Subcutaneous abdominal adipose tissue (tissue), 5 donors: Measurements from ENCODE around the gene FOXK1.

Experiments used
- H3K27ac ChIP-seq: one replicate; pipeline ENCODE4 v1.7.0; 2013; ENCODE audit warnings: low read depth, mild to moderate bottlenecking, inconsistent platforms, low read length, moderate library complexity
- H3K27me3 ChIP-seq, 5 donors: one replicate each; pipeline ENCODE4 v1.7.0; 2013; ENCODE audit warnings: low read length in 5 of 5, inconsistent platforms in 1 of 5; ENCODE audit not compliant: control insufficient read depth in 5 of 5, insufficient read depth in 4 of 5
- H3K36me3 ChIP-seq, 5 donors: one replicate each; pipeline ENCODE4 v1.7.0; 2013; ENCODE audit warnings: low read length in 5 of 5; ENCODE audit not compliant: control insufficient read depth in 5 of 5, insufficient read depth in 5 of 5
- H3K4me1 ChIP-seq, 5 donors: one replicate each; pipeline ENCODE4 v1.7.0; 2013; ENCODE audit warnings: low read length in 5 of 5, mild to moderate bottlenecking in 3 of 5, moderate library complexity in 1 of 5; ENCODE audit not compliant: control insufficient read depth in 5 of 5, insufficient read depth in 5 of 5
- H3K4me3 ChIP-seq, 5 donors: one replicate each; pipeline ENCODE4 v1.7.0; 2013; ENCODE audit warnings: low read length in 5 of 5, low read depth in 1 of 5
- H3K9ac ChIP-seq, 5 donors: one replicate each; pipeline ENCODE4 v1.7.0; 2013; ENCODE audit warnings: low read length in 5 of 5, mild to moderate bottlenecking in 4 of 5, moderate library complexity in 3 of 5
- H3K9me3 ChIP-seq, 5 donors: one replicate each; pipeline ENCODE4 v1.7.0; 2013; ENCODE audit warnings: low read length in 5 of 5; ENCODE audit not compliant: control insufficient read depth in 5 of 5
- donor health status: healthy.
- donor health status: healthy.
- donor health status: healthy.
- donor health status: healthy.
- donor health status: healthy.

Gene FOXK1

DNA sequence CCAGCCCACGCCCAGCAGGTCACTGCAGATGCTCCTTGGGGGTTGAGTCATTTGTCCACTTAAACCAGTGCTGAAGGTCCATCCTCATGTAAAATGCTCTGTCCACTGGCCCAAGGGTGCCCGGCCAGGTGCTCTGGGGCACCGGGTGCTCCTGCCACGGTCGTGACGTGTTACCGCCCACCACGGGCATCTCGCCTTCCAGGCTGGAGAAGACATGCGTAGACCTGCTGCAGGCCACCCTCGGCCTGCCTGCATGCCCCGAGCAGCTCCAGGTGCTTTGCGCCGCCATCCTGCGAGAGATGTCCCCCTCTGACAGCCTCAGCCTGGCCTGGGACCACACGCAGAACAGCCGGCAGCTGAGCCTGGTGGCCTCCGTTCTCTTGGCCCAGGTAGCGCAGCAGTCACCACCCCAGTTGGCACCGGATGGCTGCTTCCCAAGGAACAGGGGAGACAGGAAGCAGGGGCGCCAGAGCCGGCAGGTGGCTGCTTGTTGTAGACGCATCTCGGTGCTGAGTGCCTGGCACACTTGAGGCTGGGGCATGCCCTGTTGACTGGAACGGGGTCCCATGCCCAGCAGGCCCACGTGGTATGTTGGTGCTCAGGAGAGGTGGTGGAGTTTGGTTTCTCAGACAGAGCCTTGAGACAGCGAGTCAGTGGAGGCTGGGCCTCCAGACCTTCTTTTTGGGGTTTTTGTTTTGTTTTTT is 99.4 kb downstream of the FOXK1 start:
- H3K36me3 ChIP-seq, result peaks cover 0 to 61% (median 59%) of the 10 kb centered on the region in 5 donors

DNA sequence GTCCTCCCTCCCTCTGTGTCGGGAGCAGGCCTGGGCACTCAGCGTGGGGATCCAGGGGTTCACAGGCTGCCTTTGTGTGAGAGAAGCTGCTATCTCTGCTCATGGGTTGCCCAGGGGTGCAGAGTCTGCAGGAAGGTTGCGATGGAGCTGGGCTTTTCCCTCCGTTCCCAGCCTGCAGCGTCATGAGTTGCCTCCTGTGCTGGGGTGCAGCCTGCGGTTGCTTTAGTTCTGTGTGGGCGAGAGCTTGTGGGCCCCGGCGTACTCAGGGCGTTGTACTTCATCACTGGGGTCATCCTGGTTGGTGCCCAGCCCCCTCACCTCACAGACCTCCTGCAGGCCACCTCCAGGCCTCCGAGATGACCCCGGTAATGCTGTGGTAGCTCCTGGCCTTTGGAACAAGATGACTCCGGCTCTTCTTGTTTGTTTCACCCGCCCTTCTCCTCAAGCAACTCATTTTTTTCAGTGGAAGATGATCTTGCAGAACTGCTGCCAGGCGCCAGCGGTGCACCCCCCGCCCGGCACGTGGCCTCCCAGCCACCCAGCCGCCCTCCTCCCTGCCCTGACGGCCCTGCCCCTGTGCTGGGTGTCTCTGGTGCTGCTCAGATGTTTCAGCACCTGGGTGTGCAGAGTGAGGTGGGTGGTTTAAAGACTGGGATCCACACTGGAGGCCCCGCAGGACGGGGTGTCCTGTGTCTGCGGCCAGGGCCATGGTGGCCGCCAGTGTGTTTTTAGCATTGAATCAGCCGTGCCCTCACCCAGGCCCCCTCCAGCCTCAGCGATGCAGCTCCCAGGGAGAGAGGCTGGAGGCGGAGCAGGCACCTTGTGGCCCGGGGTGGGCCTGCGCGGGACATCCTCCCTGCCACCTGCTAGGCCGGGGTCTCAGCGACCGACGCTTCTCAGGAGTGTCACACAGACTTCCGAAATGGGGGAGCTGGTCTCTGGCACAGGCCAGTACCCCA is 100.5 kb downstream of the FOXK1 start:
- no peak overlapping the region for H3K9ac ChIP-seq
- no peak overlapping the region for H3K4me3 ChIP-seq
- H3K27ac ChIP-seq, result no peak overlapping the region
- H3K27me3 ChIP-seq, result no peaks in the 10 kb centered on the region
- H3K4me1 ChIP-seq, result peaks cover 0 to 4% (median 3%) of the 10 kb centered on the region in 5 donors
- no peaks in the 10 kb centered on the region for H3K9me3 ChIP-seq
- H3K36me3 ChIP-seq, result peaks cover 0 to 71% (median 70%) of the 10 kb centered on the region in 5 donors

More for the DNA sequence above, 99.4 kb downstream of the FOXK1 start:
- Histone ChIP-seq H3K27ac (no peak overlapping the region), H3K9me3 (no peaks in the 10 kb centered on the region), H3K27me3 (no peaks in the 10 kb centered on the region), H3K4me1 (peaks cover 0 to 14% (median 10%) of the 10 kb centered on the region in 5 donors), H3K4me3 (no peak overlapping the region), H3K9ac (no peak overlapping the region)

- Histone ChIP-seq H3K4me3 (no peak overlapping the region), H3K9ac (no peak overlapping the region), H3K4me1 (peaks cover 0 to under 1% (median 0%) of the 10 kb centered on the region in 5 donors), H3K36me3 (peaks cover 0 to 78% (median 76%) of the 10 kb centered on the region in 5 donors), H3K27me3 (no peaks in the 10 kb centered on the region), H3K27ac (no peak overlapping the region), H3K9me3 (no peaks in the 10 kb centered on the region)
Observed at GRCh38 chr7:4783292-4783652, 101.2 kb downstream of the FOXK1 start.

- Histone ChIP-seq H3K36me3 (peaks cover 0 to 84% (median 82%) of the 10 kb centered on the region in 5 donors), H3K27ac (no peak overlapping the region), H3K4me1 (no peaks in the 10 kb centered on the region), H3K9me3 (no peaks in the 10 kb centered on the region), H3K4me3 (no peak overlapping the region), H3K9ac (no peak overlapping the region), H3K27me3 (no peaks in the 10 kb centered on the region)
Observed at GRCh38 chr7:4783762-4784351, 101.8 kb downstream of the FOXK1 start.

- no peak overlapping the region for H3K9ac ChIP-seq
- H3K27ac ChIP-seq, result no peak overlapping the region
- no peaks in the 10 kb centered on the region for H3K9me3 ChIP-seq
- no peak overlapping the region for H3K4me3 ChIP-seq
- no peaks in the 10 kb centered on the region for H3K27me3 ChIP-seq
- H3K4me1 ChIP-seq, result peaks cover 0 to 4% (median 0%) of the 10 kb centered on the region in 5 donors
- H3K36me3 ChIP-seq, result peaks cover 0 to 93% (median 87%) of the 10 kb centered on the region in 5 donors
Observed at GRCh38 chr7:4784799-4785198, 102.7 kb downstream of the FOXK1 start.

DNA sequence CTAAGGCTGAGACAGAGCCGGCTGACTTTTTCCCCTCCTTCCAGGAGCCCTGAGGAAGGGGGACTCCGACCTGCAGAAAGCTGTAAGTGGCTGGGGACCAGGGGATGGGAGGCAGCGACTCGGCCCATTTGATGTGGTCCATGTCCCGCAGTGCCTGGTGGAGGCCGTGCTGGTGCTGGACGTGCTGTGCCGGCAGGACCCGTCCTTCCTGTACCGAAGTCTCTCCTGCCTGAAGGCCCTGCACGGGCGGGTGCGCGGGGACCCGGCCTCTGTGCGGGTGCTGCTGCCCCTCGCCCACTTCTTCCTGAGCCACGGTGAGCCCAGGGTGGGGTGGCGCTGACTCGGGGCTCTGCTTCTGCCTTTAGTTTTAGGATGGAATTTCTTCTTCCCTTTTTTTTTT is 103.3 kb downstream of the FOXK1 start:
- Histone ChIP-seq H3K9ac (no peak overlapping the region), H3K4me1 (peaks cover 0 to 9% (median 2%) of the 10 kb centered on the region in 5 donors), H3K27ac (no peak overlapping the region), H3K27me3 (no peaks in the 10 kb centered on the region), H3K9me3 (no peaks in the 10 kb centered on the region), H3K4me3 (no peak overlapping the region), H3K36me3 (peaks cover 0 to 99% (median 92%) of the 10 kb centered on the region in 5 donors)

GRCh38 chr7:4786015-4786414 is 103.9 kb downstream of the FOXK1 start:
- no peak overlapping the region for H3K9ac ChIP-seq
- no peak overlapping the region for H3K4me3 ChIP-seq
- H3K9me3 ChIP-seq, result no peaks in the 10 kb centered on the region
- H3K27ac ChIP-seq, result no peak overlapping the region
- H3K4me1 ChIP-seq, result peaks cover 0 to 12% (median 2%) of the 10 kb centered on the region in 5 donors
- H3K36me3 ChIP-seq, result peaks cover 0 to 100% (median 95%) of the 10 kb centered on the region in 5 donors
- H3K27me3 ChIP-seq, result no peaks in the 10 kb centered on the region

DNA sequence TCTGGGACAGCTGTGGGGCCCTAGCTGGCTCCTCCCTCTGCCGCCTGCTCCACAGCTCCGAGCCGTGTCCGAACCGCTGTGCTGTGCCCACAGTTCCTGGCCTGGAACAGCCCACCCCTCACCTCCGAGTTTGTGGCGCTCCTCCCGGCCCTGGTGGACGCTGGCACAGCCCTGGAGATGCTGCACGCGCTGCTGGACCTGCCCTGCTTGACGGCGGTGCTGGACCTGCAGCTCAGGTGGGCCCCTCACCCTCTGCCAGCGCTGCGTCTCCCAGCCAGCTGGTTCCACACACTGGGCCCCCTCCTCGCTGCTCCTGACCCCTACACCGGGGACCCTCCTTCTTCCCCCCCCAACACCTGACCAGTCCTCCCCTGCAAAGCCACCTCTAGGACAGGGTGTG is 105.4 kb downstream of the FOXK1 start:
- no peak overlapping the region for H3K9ac ChIP-seq
- no peaks in the 10 kb centered on the region for H3K27me3 ChIP-seq
- H3K27ac ChIP-seq, result no peak overlapping the region
- H3K36me3 ChIP-seq, result peaks cover 0 to 95% (median 87%) of the 10 kb centered on the region in 5 donors
- peaks cover 0 to 17% (median 9%) of the 10 kb centered on the region in 5 donors for H3K4me1 ChIP-seq
- H3K9me3 ChIP-seq, result no peaks in the 10 kb centered on the region
- H3K4me3 ChIP-seq, result no peak overlapping the region

GRCh38 chr7:4787947-4788626 is 106.0 kb downstream of the FOXK1 start:
- H3K4me1 ChIP-seq, result peaks cover 0 to 22% (median 14%) of the 10 kb centered on the region in 5 donors
- no peak overlapping the region for H3K27ac ChIP-seq
- H3K4me3 ChIP-seq, result no peak overlapping the region
- no peaks in the 10 kb centered on the region for H3K9me3 ChIP-seq
- peaks cover 0 to 89% (median 82%) of the 10 kb centered on the region in 5 donors for H3K36me3 ChIP-seq
- H3K27me3 ChIP-seq, result no peaks in the 10 kb centered on the region
- no peak overlapping the region for H3K9ac ChIP-seq
